GM18511 (cell line): Measurements from ENCODE around the gene BRPF1.

Source experiments
- ATAC-seq: cut with Tn5 transposase; IDR thresholded peaks from one replicate; pipeline ENCODE4 v1.9.1; 2021; ENCODE audit warnings: mild to moderate bottlenecking, moderate library complexity; ENCODE audit not compliant: unreplicated experiment

The BRPF1 gene

GRCh38 chr3:9729419-9729818, 2.1 kb upstream of the BRPF1 start:
- no peak for ATAC-seq

DNA sequence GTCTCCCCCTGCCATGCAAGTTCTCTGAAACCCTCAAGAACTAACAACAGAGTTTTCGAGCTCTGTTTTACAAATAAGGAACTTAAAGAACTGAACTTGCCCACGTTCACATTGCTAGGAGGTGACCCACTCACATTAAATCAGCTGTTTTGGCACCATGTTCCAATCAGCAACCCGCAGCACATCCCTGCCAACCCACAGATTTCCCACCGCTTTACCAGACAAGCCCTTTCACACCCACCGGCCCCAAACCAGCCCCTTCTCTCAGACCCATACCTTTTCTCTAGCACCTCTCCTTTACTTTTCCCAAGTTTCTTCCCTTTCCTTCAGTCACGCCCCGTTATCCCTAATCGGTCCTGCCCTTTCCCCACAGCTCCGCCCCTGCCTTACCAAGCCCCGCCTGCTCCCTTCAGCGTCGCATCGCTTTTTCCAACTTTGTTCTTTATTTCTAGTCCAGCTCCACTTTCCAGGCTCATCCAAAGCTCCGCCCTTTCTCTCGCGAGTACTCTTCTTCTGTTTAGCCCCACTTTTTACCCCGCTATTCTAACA, 804 bp upstream of the BRPF1 start:
- peak; percentile 54 for ATAC-seq

DNA sequence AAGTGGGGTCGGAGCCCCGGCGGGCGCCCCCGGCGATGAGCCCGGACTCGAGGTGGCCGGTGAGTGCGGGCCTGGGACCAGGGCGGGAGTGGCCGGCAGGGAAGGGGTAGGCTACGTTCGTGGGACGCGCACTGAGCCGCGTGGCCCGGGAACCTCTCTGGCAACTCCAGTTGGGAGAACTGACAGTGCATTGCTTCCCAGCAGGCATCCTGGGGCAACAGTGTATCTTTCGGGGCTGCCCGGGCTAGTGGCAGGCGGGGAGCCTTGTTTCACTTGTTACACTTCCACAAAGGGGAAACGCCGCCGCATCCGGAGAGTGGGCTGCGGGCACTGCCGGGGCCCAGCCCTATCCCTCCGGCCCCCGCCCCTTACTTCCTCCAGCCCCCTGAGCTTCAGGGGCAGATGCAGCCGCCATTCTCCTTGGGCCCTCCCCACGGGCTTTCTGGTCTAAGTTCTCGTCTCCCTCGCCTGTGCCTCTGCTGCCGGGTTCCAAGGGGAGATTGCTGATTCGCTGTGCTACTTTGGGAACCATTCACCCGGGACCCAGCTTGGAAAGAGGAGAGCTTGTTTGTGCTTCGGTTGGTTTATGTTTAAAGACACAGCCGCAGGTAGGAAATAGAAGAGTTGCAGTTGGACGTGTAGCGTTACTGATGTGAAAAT, 675 bp downstream of the BRPF1 start:
- peak; percentile 2 for ATAC-seq

- no peak for ATAC-seq
These were observed 1.2 kb downstream of the BRPF1 start for GRCh38 chr3:9732740-9733115.

DNA sequence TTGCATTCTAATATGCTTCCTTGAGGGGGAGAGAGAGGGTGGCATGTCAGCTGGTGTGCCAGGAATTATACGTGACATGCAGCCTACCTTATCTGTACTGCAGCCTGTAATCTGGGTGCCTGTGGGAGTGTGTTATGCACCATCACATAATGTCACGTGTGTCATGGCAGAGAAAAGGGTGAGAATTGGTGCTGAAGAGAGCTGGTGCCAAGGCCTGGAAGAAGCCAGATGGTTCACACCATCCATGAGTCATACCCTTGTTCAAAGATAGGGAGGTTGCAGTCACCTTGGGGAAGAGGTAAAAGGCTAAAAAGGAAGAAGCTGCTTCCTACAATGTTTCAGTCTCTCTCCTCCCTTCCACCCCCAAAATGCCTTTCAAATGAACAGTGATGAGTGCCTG, 5.3 kb downstream of the BRPF1 start:
- no peak for ATAC-seq

GRCh38 chr3:9739181-9739580, 7.6 kb downstream of the BRPF1 start:
- ATAC-seq: no peak

DNA sequence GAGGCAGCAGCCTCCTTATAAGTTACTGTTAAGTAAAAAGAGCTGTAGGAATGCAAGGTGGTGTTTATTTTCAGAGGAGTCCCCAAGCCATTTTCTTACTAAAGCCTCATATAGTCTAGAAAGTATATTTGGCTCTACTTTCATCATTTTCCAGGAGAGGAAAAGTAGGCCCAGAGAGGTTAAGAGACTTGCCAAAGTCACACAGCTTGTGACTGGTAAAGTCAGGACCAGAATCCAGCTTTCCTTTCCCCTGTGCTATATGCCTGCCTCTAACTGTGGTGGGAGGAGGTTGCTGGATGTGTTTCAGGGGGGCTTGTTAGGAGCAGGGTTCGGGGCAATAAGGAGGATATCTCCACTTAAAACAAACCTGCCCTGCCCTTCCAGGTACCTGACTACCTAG, 11.0 kb downstream of the BRPF1 start:
- no peak for ATAC-seq

GRCh38 chr3:9743548-9743947, 12.0 kb downstream of the BRPF1 start:
- no peak for ATAC-seq

GRCh38 chr3:9744162-9744561, 12.6 kb downstream of the BRPF1 start:
- ATAC-seq: no peak

- no peak for ATAC-seq
These were observed 14.0 kb downstream of the BRPF1 start for GRCh38 chr3:9745521-9745920.

GRCh38 chr3:9746330-9746729, 14.8 kb downstream of the BRPF1 start:
- no peak for ATAC-seq

GRCh38 chr3:9747267-9747666, 15.7 kb downstream of the BRPF1 start:
- no peak for ATAC-seq

- ATAC-seq: no peak
These were observed 16.5 kb downstream of the BRPF1 start for GRCh38 chr3:9748031-9748430.

DNA sequence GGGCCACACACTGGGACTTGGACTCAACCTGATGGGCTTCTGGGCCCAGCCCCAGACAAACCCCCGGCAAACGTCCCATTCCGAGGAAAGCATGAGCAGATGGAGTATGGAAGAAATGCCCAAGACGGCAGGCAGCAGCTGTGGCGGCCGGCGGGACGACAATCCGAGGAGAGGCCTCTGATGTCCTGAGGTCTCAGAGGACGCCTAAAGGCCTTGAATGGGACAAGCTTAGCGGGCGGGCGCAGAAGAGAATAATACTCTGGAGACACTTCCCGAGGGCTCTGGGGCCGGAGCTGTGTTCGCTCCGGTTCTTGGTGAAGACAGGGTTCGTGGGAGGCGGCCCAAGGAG, 17.7 kb downstream of the BRPF1 start:
- ATAC-seq: no peak

- ATAC-seq: peak; percentile 95
These were observed 18.4 kb downstream of the BRPF1 start, which contains the start of gene OGG1 for GRCh38 chr3:9749645-9750555. Gene OGG1 (plus strand): TSS chr3:9749952. CDS start chr3:9750287, 335 bp downstream.

DNA sequence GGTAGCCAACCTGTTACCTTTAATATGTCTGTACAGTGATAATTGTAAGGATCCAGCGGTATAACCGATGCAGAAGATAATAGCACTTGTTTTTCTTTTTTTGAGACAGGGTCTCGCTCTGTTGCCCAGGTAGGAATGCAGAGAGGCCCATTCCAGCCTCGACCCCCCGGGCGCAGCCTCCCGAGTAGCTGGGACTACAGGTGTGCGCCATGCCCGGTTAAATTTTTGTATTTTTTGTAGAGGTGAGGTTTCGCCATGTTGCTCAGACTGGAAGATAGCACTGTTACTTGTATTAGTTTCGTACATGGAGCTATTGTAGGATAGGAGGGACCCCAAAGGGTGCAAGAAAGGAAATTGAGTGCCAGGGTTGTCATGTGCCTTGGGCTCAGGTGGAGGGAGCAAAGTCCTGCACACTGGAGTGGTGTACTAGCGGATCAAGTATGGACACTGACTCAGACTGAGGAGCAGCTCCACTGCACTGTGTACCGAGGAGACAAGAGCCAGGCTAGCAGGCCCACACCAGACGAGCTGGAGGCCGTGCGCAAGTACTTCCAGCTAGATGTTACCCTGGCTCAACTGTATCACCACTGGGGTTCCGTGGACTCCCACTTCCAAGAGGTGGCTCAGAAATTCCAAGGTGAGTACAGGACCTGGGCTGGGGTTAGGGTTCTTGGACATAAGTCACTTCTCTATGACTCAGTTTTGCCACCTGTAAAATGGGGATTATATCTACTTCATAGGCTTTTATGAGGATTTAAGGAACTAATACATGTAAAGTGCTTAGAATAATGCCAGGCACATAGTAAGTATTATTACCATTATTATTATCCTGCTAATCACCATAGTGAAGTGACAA, 19.2 kb downstream of the BRPF1 start:
- ATAC-seq: no peak

DNA sequence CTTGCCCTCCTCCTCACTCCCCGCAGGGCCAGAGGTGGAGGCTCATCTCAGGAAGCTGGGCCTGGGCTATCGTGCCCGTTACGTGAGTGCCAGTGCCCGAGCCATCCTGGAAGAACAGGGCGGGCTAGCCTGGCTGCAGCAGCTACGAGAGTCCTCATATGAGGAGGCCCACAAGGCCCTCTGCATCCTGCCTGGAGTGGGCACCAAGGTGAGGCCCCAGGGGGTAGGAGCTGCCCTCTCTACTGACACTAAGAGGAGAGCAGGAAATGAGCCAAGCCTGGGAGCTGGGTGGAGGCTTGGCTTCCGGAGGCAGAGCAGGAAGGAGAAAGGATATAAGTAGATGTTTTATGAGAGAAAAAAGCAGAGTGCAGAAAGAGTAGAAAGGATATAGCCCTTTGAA, 23.1 kb downstream of the BRPF1 start:
- ATAC-seq: no peak

- no peak for ATAC-seq
These were observed 25.9 kb downstream of the BRPF1 start for GRCh38 chr3:9757427-9757826.

- ATAC-seq: no peak
These were observed 29.4 kb downstream of the BRPF1 start for GRCh38 chr3:9760779-9761505.

DNA sequence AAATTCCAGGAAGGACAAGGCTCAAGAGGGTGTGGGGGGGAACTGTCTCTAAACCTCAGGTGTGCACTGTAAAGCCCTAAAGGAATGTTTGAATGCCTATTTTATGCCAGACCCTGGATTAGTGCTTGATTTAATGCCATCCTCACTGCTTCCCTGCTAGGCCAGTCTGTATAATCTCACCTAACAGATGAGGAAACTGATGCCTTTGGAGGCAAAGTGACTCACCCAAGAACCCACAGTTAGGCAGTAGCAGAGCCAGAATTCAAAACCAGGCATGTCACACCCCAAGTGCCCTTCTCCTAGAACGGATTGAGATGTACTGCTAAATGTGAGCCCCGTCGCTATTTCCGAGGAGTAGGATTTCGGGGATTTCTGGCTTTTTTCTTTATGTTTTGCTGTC, 30.4 kb downstream of the BRPF1 start:
- no peak for ATAC-seq
